ENCODE results near the gene OR6K2. TPM values are rescaled to one million over a fixed set of nuclear protein-coding genes. Genes with fewer than 3 reads are reported as not detected.

OR6K2 gene
- total RNA-seq, 1 donor from 2014 or later, result not detected

- H3K4me3 ChIP-seq (ENCODE audit: low read depth, low read length), result no peak overlapping the region
- no peaks in the 10 kb centered on the region for H3K36me3 ChIP-seq (ENCODE audit: control insufficient read depth, insufficient read depth, low read length)
- TF ChIP-seq CTCF (IDR thresholded peaks at IDR 0.05; ENCODE audit: insufficient read depth, low read length, severe bottlenecking), result no peak
- no peaks in the 10 kb centered on the region for H3K27me3 ChIP-seq (ENCODE audit: control insufficient read depth, insufficient read depth, low read length)
- peak; percentile 12 for DNase-seq (ENCODE audit: low read depth)
- no peak for FAIRE-seq
Measured at GRCh38 chr1:158681606-158682005, 18.8 kb downstream of the OR6K2 start.

- FAIRE-seq, result no peak
- no peak for TF ChIP-seq CTCF (IDR thresholded peaks at IDR 0.05; ENCODE audit: insufficient read depth, low read length, severe bottlenecking)
- DNase-seq (ENCODE audit: low read depth), result no peak
- no peaks in the 10 kb centered on the region for H3K36me3 ChIP-seq (ENCODE audit: control insufficient read depth, insufficient read depth, low read length)
- no peaks in the 10 kb centered on the region for H3K27me3 ChIP-seq (ENCODE audit: control insufficient read depth, insufficient read depth, low read length)
- no peak overlapping the region for H3K4me3 ChIP-seq (ENCODE audit: low read depth, low read length)
Measured at GRCh38 chr1:158679289-158679688, 21.2 kb downstream of the OR6K2 start.

- TF ChIP-seq CTCF (IDR thresholded peaks at IDR 0.05; ENCODE audit: insufficient read depth, low read length, severe bottlenecking), result no peak
- DNase-seq (ENCODE audit: low read depth) (peak; percentile 39), FAIRE-seq (no peak)
- no peak overlapping the region for H3K4me3 ChIP-seq (ENCODE audit: low read depth, low read length)
- H3K36me3 ChIP-seq (ENCODE audit: control insufficient read depth, insufficient read depth, low read length), result no peaks in the 10 kb centered on the region
- no peaks in the 10 kb centered on the region for H3K27me3 ChIP-seq (ENCODE audit: control insufficient read depth, insufficient read depth, low read length)
Measured at GRCh38 chr1:158675563-158676323, 24.7 kb downstream of the OR6K2 start.

- no peak overlapping the region for H3K4me3 ChIP-seq (ENCODE audit: low read depth, low read length)
- FAIRE-seq (no peak), DNase-seq (ENCODE audit: low read depth) (no peak)
- no peak for TF ChIP-seq CTCF (IDR thresholded peaks at IDR 0.05; ENCODE audit: insufficient read depth, low read length, severe bottlenecking)
- no peaks in the 10 kb centered on the region for H3K27me3 ChIP-seq (ENCODE audit: control insufficient read depth, insufficient read depth, low read length)
- no peaks in the 10 kb centered on the region for H3K36me3 ChIP-seq (ENCODE audit: control insufficient read depth, insufficient read depth, low read length)
Measured at GRCh38 chr1:158674302-158674701, 26.1 kb downstream of the OR6K2 start.

- FAIRE-seq (no peak), DNase-seq (ENCODE audit: low read depth) (no peak)
- Histone ChIP-seq H3K4me3 (ENCODE audit: low read depth, low read length) (no peak overlapping the region), H3K36me3 (ENCODE audit: control insufficient read depth, insufficient read depth, low read length) (no peaks in the 10 kb centered on the region), H3K27me3 (ENCODE audit: control insufficient read depth, insufficient read depth, low read length) (no peaks in the 10 kb centered on the region)
- TF ChIP-seq CTCF (IDR thresholded peaks at IDR 0.05; ENCODE audit: insufficient read depth, low read length, severe bottlenecking), result no peak
Measured at GRCh38 chr1:158666037-158666436, 34.4 kb downstream of the OR6K2 start.

GRCh38 chr1:158654571-158654970 is 45.9 kb downstream of the OR6K2 start:
- Histone ChIP-seq H3K36me3 (ENCODE audit: control insufficient read depth, insufficient read depth, low read length) (no peaks in the 10 kb centered on the region), H3K4me3 (ENCODE audit: low read depth, low read length) (no peak overlapping the region), H3K27me3 (ENCODE audit: control insufficient read depth, insufficient read depth, low read length) (no peaks in the 10 kb centered on the region)
- FAIRE-seq, result no peak
- no peak for DNase-seq (ENCODE audit: low read depth)
- TF ChIP-seq CTCF (IDR thresholded peaks at IDR 0.05; ENCODE audit: insufficient read depth, low read length, severe bottlenecking), result no peak

All from bronchial epithelial cell (primary cell).